Sigmoid colon (tissue), 4 donors: ENCODE data around the gene CRYBG1.

Experiments used
- CTCF ChIP-seq, 4 experiments: fragments of 450-650 bp in 3 of 4; fragments of 200-600 bp in 1 of 4; IDR thresholded peaks; one replicate each; pipeline ENCODE4 v1.5.1; 2016 to 2019; ENCODE audit warnings: antibody characterized with exemption in 4 of 4, mild to moderate bottlenecking in 3 of 4, moderate library complexity in 2 of 4
- EP300 ChIP-seq, 4 donors: sonication (generic); formaldehyde crosslinking; IDR thresholded peaks; one replicate each; pipeline ENCODE4 v1.6.1; 2017; ENCODE audit warnings: antibody characterized with exemption in 4 of 4
- POLR2A ChIP-seq, 2 donors: fragments of 450-650 bp; IDR thresholded peaks; one replicate each; pipeline ENCODE4 v1.6.1; 2016; ENCODE audit warnings: antibody characterized with exemption in 2 of 2, mild to moderate bottlenecking in 2 of 2, moderate library complexity in 2 of 2
- POLR2AphosphoS5 ChIP-seq, 4 donors: sonication (generic); formaldehyde crosslinking; IDR thresholded peaks; one replicate each; pipeline ENCODE4 v1.6.1; 2017; ENCODE audit warnings: antibody characterized with exemption in 4 of 4

- TF ChIP-seq CTCF (IDR thresholded peaks at IDR 0.05) = no peak
- TF ChIP-seq EP300 (IDR thresholded peaks at IDR 0.05) = no peak
- no peak for TF ChIP-seq POLR2AphosphoS5 (IDR thresholded peaks at IDR 0.05)
- no peak for TF ChIP-seq POLR2A (IDR thresholded peaks at IDR 0.05)
Observed at GRCh38 chr6:106614592-106615257, 254.2 kb downstream of the CRYBG1 start.
